H1 (cell line): ENCODE results near the gene SLC15A4. TPM values are rescaled to one million over a fixed set of nuclear protein-coding genes. Genes with fewer than 3 reads are reported as not detected.

ENCODE experiments used
- CTCF ChIA-PET: fragments of 300-600 bp; sonication (Branson Sonifier 250); formaldehyde crosslinking; loops from one replicate; lab custom pipeline; 2021; ENCODE audit not compliant: partially characterized antibody; lab: Charles Lee
- POLR2A ChIA-PET: fragments of 300-600 bp; sonication (Branson Sonifier 250); formaldehyde crosslinking; loops from one replicate; lab custom pipeline; 2021; ENCODE audit warnings: inconsistent platforms; ENCODE audit not compliant: partially characterized antibody; lab: Charles Lee
- DNase-seq, 2 experiments: peaks; one replicate each; pipeline versions ENCODE4 v3.0.0 to v3.0.0-alpha.2; 2010 to 2022; ENCODE audit warnings: low spot score in 2 of 2, low read depth in 1 of 2, mixed read lengths in 1 of 2
- FAIRE-seq: peaks from 2 replicates; lab custom pipeline; 2011; peaks lifted over from hg19 to GRCh38; lab: Jason Lieb, UNC
- H2AFZ ChIP-seq: 2 replicates; pipeline ENCODE4 v1.8.1; 2012; ENCODE audit warnings: low read length, inconsistent platforms
- H2AK5ac ChIP-seq: 2 replicates; pipeline ENCODE4 v1.6.1; 2013; ENCODE audit warnings: low read depth, low read length
- H2BK120ac ChIP-seq: replicated peaks from 2 replicates; pipeline ENCODE3; 2013; ENCODE audit warnings: low read depth, low read length, inconsistent platforms
- H2BK12ac ChIP-seq: 2 replicates; pipeline ENCODE4 v1.6.1; 2013; ENCODE audit warnings: low read depth, low read length
- H2BK15ac ChIP-seq: 2 replicates; pipeline ENCODE4 v1.6.1; 2013; ENCODE audit warnings: low read length
- H2BK20ac ChIP-seq: 2 replicates; pipeline ENCODE4 v1.6.1; 2013; ENCODE audit warnings: low read length
- H2BK5ac ChIP-seq: 2 replicates; pipeline ENCODE4 v1.6.1; 2013; ENCODE audit warnings: low read depth, low read length
- H3K14ac ChIP-seq: 2 replicates; pipeline ENCODE4 v1.6.1; 2013; ENCODE audit warnings: inconsistent platforms; ENCODE audit not compliant: insufficient read length
- H3K18ac ChIP-seq: 2 replicates; pipeline ENCODE4 v1.6.1; 2013; ENCODE audit warnings: low read length; ENCODE audit errors: extremely low read depth
- H3K23ac ChIP-seq: 2 replicates; pipeline ENCODE4 v1.6.1; 2013; ENCODE audit warnings: inconsistent platforms; ENCODE audit not compliant: insufficient read length
- H3K23me2 ChIP-seq: 2 replicates; pipeline ENCODE4 v1.6.1; 2013; ENCODE audit warnings: low read depth, low read length
- H3K27ac ChIP-seq: 2 replicates; pipeline ENCODE4 v1.6.1; 2011; ENCODE audit warnings: low read depth, low read length, inconsistent platforms
- H3K27me3 ChIP-seq, 4 experiments: replicated peaks in 1 of 4; 1 replicate in 1 of 4; 2 replicates in 3 of 4; pipeline versions ENCODE4 v1.6.1 to v1.8.1; 2011 to 2013; ENCODE audit warnings: low read length in 3 of 4, mild to moderate bottlenecking in 3 of 4, inconsistent platforms in 2 of 4, mixed read lengths in 2 of 4, moderate library complexity in 1 of 4; ENCODE audit not compliant: control insufficient read depth in 3 of 4, insufficient read depth in 3 of 4; ENCODE audit errors: extremely low read depth in 1 of 4
- H3K36me3 ChIP-seq, 4 experiments: 2 replicates each; pipeline versions ENCODE4 v1.6.1 to v1.8.1; 2011 to 2013; ENCODE audit warnings: mild to moderate bottlenecking in 4 of 4, low read length in 3 of 4, moderate library complexity in 2 of 4, control low read depth in 1 of 4, inconsistent platforms in 1 of 4; ENCODE audit not compliant: insufficient read depth in 4 of 4, control insufficient read depth in 2 of 4
- H3K4ac ChIP-seq: replicated peaks from 2 replicates; pipeline ENCODE3; 2013; ENCODE audit warnings: low read length, low read depth, mixed read lengths, inconsistent platforms; ENCODE audit not compliant: insufficient read length
- H3K4me1 ChIP-seq, 4 experiments: replicated peaks in 1 of 4; 1 replicate in 1 of 4; 2 replicates in 3 of 4; pipeline versions ENCODE4 v1.6.1 to v1.8.1; 2011 to 2013; ENCODE audit warnings: low read length in 3 of 4, inconsistent platforms in 2 of 4, mixed read lengths in 1 of 4; ENCODE audit not compliant: insufficient read depth in 4 of 4, control insufficient read depth in 3 of 4
- H3K4me2 ChIP-seq, 2 experiments: 2 replicates each; pipeline versions ENCODE4 v1.6.1 to v1.8.1; 2011 to 2013; ENCODE audit warnings: low read depth in 2 of 2, low read length in 2 of 2, control low read depth in 1 of 2, inconsistent platforms in 1 of 2, mild to moderate bottlenecking in 1 of 2; ENCODE audit not compliant: insufficient read depth in 1 of 2
- H3K4me3 ChIP-seq, 4 experiments: fragments of 200-600, 300-600 bp in 1 of 4; sonication (generic), shearing (Covaris generic), sonication (Bioruptor Twin) in 1 of 4; 2 replicates each; pipeline versions ENCODE4 v1.5.1 to v1.8.1; 2011 to 2016; ENCODE audit warnings: low read length in 4 of 4, low read depth in 3 of 4, control low read depth in 2 of 4, inconsistent platforms in 2 of 4, mild to moderate bottlenecking in 2 of 4, mixed read lengths in 1 of 4, moderate library complexity in 1 of 4; ENCODE audit not compliant: insufficient read depth in 2 of 4; ENCODE audit errors: extremely low read depth in 1 of 4
- H3K56ac ChIP-seq: replicated peaks from 2 replicates; pipeline ENCODE3; 2013; ENCODE audit warnings: low read depth, mild to moderate bottlenecking, mixed read lengths, low read length, inconsistent platforms; ENCODE audit not compliant: insufficient read length
- H3K79me1 ChIP-seq: 2 replicates; pipeline ENCODE4 v1.6.1; 2013; ENCODE audit warnings: low read depth, low read length, control low read depth
- H3K79me2 ChIP-seq, 2 experiments: 2 replicates each; pipeline versions ENCODE4 v1.6.1 to v1.8.1; 2012 to 2013; ENCODE audit warnings: low read length in 2 of 2, mild to moderate bottlenecking in 2 of 2, inconsistent platforms in 1 of 2; ENCODE audit not compliant: insufficient read depth in 2 of 2, control insufficient read depth in 1 of 2
- H3K9ac ChIP-seq, 4 experiments: replicated peaks in 1 of 4; 1 replicate in 1 of 4; 2 replicates in 3 of 4; pipeline versions ENCODE4 v1.6.1 to v1.8.1; 2011 to 2013; ENCODE audit warnings: low read depth in 3 of 4, low read length in 3 of 4, control low read depth in 2 of 4, mild to moderate bottlenecking in 2 of 4, moderate library complexity in 2 of 4, inconsistent platforms in 1 of 4; ENCODE audit errors: extremely low read depth in 1 of 4
- H3K9me3 ChIP-seq, 2 experiments: 2 replicates each; pipeline versions ENCODE4 v1.6.1 to v1.8.1; 2012 to 2013; ENCODE audit warnings: mild to moderate bottlenecking in 2 of 2, moderate library complexity in 2 of 2, control low read depth in 1 of 2, inconsistent platforms in 1 of 2, low read depth in 1 of 2, low read length in 1 of 2, mixed read lengths in 1 of 2; ENCODE audit not compliant: insufficient read depth in 2 of 2
- H4K20me1 ChIP-seq, 2 experiments: replicated peaks in 1 of 2; 2 replicates each; pipeline versions ENCODE3 to v1.8.1; 2011 to 2013; ENCODE audit warnings: inconsistent platforms in 2 of 2, low read length in 2 of 2, mild to moderate bottlenecking in 1 of 2; ENCODE audit not compliant: insufficient read depth in 2 of 2, control insufficient read depth in 1 of 2
- H4K5ac ChIP-seq: 2 replicates; pipeline ENCODE4 v1.6.1; 2013; ENCODE audit warnings: low read length, low read depth, mixed read lengths, inconsistent platforms; ENCODE audit not compliant: insufficient read length
- H4K8ac ChIP-seq: 2 replicates; pipeline ENCODE4 v1.8.0; 2013; ENCODE audit warnings: mild to moderate bottlenecking, moderate library complexity, low read length, inconsistent platforms; ENCODE audit not compliant: insufficient read depth; ENCODE audit errors: extremely low read depth
- H4K91ac ChIP-seq: replicated peaks from 2 replicates; pipeline ENCODE3; 2013; ENCODE audit warnings: low read length, mixed read lengths, inconsistent platforms; ENCODE audit not compliant: insufficient read length
- WGBS, 2 experiments: shearing (Covaris generic) in 1 of 2; methylation state at CpG; one replicate each; pipeline versions ENCODE4 v1.1.6 to v1.1.7; 2013 to 2015; ENCODE audit warnings: low lambda C conversion rate in 2 of 2, mixed read lengths in 2 of 2, inconsistent platforms in 1 of 2, low coverage in 1 of 2, missing lambda C conversion rate in 1 of 2; ENCODE audit not compliant: insufficient replicate concordance in 2 of 2, insufficient coverage in 1 of 2, insufficient read length in 1 of 2; ENCODE audit errors: extremely low coverage in 1 of 2, missing lambda C conversion rate in 1 of 2; 5-methylcytosine and 5-hydroxymethylcytosine counted together
- polyA plus RNA-seq, 7 experiments: library from polyadenylated mRNA; depleted of rRNA in 3 of 7; stranded (reverse) in 5 of 7; unstranded in 2 of 7; fragments of >200 nt in 5 of 7; fragments of 200-250 nt in 2 of 7; gene quantifications; 1 replicate in 5 of 7; 2 replicates in 1 of 7; 4 replicates in 1 of 7; pipeline versions ENCODE4 v1.2.1 to v1.2.3, GENCODE V29; 2011 to 2013; ENCODE audit warnings: missing spikeins in 2 of 7, mixed read lengths in 2 of 7
- total RNA-seq: library from RNA; stranded (reverse); fragmentation: NEBNext Ultra II Directional; extraction: Animal tissue kit (Norgen Biotek cat#: 25700); gene quantifications from 2 replicates; pipeline ENCODE4 v1.2.1, GENCODE V29; 2021

The SLC15A4 gene
- total and polyA plus RNA-seq, 2 of the 8 experiments (the other 6 are each of a cell fraction or from before 2014, with no cell fraction given), result 22.7 to 26.6 TPM

GRCh38 chr12:128861226-128862016, 37.7 kb upstream of the SLC15A4 start:
- no peak overlapping the region for H2AFZ ChIP-seq
- no peak overlapping the region for H2BK120ac ChIP-seq
- no peaks in the 10 kb centered on the region for H3K36me3 ChIP-seq
- 91% methylated on average over 15 of the region's 15 CpGs; no CpG with 5 or more reads in 1 of the 2 experiments for WGBS, 2 experiments
- H3K23me2 ChIP-seq, result no peaks in the 10 kb centered on the region
- no peak overlapping the region for H2AK5ac ChIP-seq
- H3K9ac ChIP-seq, result no peak overlapping the region
- H3K18ac ChIP-seq, result no peak overlapping the region
- no peaks in the 10 kb centered on the region for H4K20me1 ChIP-seq
- no peak overlapping the region for H2BK5ac ChIP-seq
- no peak for DNase-seq
- no peak overlapping the region for H4K8ac ChIP-seq
- no peak overlapping the region for H3K4me2 ChIP-seq
- no peaks in the 10 kb centered on the region for H3K79me2 ChIP-seq
- no peaks in the 10 kb centered on the region for H3K27me3 ChIP-seq
- no peak for FAIRE-seq
- no peak overlapping the region for H4K91ac ChIP-seq
- H3K27ac ChIP-seq, result no peak overlapping the region
- no peak overlapping the region for H3K56ac ChIP-seq
- no peak overlapping the region for H2BK15ac ChIP-seq
- H3K4me3 ChIP-seq, result no peak overlapping the region
- CTCF ChIA-PET, result interaction anchor here (1.0 to 1.2 kb wide), 2 partner anchors 209 to 217 kb away, joined by 3 read pairs; no protein-coding TSS in a partner anchor
- H3K14ac ChIP-seq, result no peak overlapping the region
- H3K4ac ChIP-seq, result no peak overlapping the region
- H2BK20ac ChIP-seq, result no peak overlapping the region
- POLR2A ChIA-PET, result no interaction called here
- H3K9me3 ChIP-seq, result no peaks in the 10 kb centered on the region
- H3K79me1 ChIP-seq, result no peaks in the 10 kb centered on the region
- H2BK12ac ChIP-seq, result no peak overlapping the region
- H3K23ac ChIP-seq, result no peak overlapping the region
- no peaks in the 10 kb centered on the region for H3K4me1 ChIP-seq
- no peak overlapping the region for H4K5ac ChIP-seq
